Kidney (tissue), 14 donors: ENCODE results near the gene SLC35D2. TPM values are rescaled to one million over a fixed set of nuclear protein-coding genes. Genes with fewer than 3 reads are reported as not detected.

Source experiments
- DNase-seq, 5 donors: peaks; one replicate each; pipeline ENCODE4 v3.0.0-alpha.2; 2013 to 2020
- FAIRE-seq: peaks from 2 replicates; lab custom pipeline; 2012; peaks lifted over from hg19 to GRCh38; lab: Jason Lieb, UNC
- H3K27ac ChIP-seq, 2 donors: one replicate each; pipeline ENCODE4 v1.7.0; 2013; ENCODE audit warnings: low read depth in 2 of 2, low read length in 2 of 2, inconsistent platforms in 1 of 2
- H3K27me3 ChIP-seq: one replicate; pipeline ENCODE4 v1.7.1; 2013; ENCODE audit warnings: low read length, inconsistent platforms; ENCODE audit not compliant: control insufficient read depth, insufficient read depth
- H3K36me3 ChIP-seq, 3 donors: one replicate each; pipeline versions ENCODE4 v1.7.0 to v1.7.1; 2013; ENCODE audit warnings: low read length in 3 of 3, control low read depth in 1 of 3, inconsistent platforms in 1 of 3; ENCODE audit not compliant: insufficient read depth in 3 of 3, control insufficient read depth in 2 of 3
- H3K4me1 ChIP-seq, 3 donors: one replicate each; pipeline versions ENCODE4 v1.7.0 to v1.7.1; 2013; ENCODE audit warnings: low read length in 3 of 3, inconsistent platforms in 1 of 3, low read depth in 1 of 3; ENCODE audit not compliant: control insufficient read depth in 2 of 3, insufficient read depth in 2 of 3
- H3K4me3 ChIP-seq, 3 donors: one replicate each; pipeline versions ENCODE4 v1.7.0 to v1.8.1; 2013; ENCODE audit warnings: low read length in 3 of 3, control low read depth in 1 of 3, inconsistent platforms in 1 of 3
- H3K9ac ChIP-seq, 3 donors: one replicate each; pipeline versions ENCODE4 v1.7.0 to v1.7.1; 2013; ENCODE audit warnings: low read length in 3 of 3, control low read depth in 1 of 3, inconsistent platforms in 1 of 3
- H3K9me3 ChIP-seq, 3 donors: one replicate each; pipeline versions ENCODE4 v1.7.0 to v1.7.1; 2013; ENCODE audit warnings: low read length in 3 of 3, control low read depth in 1 of 3, inconsistent platforms in 1 of 3; ENCODE audit not compliant: control insufficient read depth in 2 of 3, insufficient read depth in 1 of 3
- CTCF ChIP-seq: IDR thresholded peaks from 3 replicates; pipeline ENCODE4 v1.5.1; 2012; ENCODE audit warnings: mild to moderate bottlenecking, moderate library complexity, borderline replicate concordance; ENCODE audit not compliant: insufficient read depth; ENCODE audit errors: extremely low read depth
- intact Hi-C: fragments of 100-400 bp; cut with DNase I; formaldehyde crosslinking; loops from one replicate; pipeline ENCODE4 v1.11.1; 2022
- polyA plus RNA-seq: library from polyadenylated mRNA; stranded (reverse); fragments of 350-450 nt; fragmentation: Illumina TruSeq; extraction: RNeasy Lipid Tissue Mini Kit (QIAGEN cat#74804); gene quantifications from one replicate; pipeline ENCODE4 v1.2.3, GENCODE V29; 2014; ENCODE audit warnings: low read depth, low replicate concordance; ENCODE audit not compliant: insufficient read depth
- total RNA-seq: library from RNA; stranded (reverse); fragmentation: NEBNext Ultra II Directional; extraction: Animal tissue kit (Norgen Biotek cat#: 25700); gene quantifications from one replicate; pipeline ENCODE4 v1.2.1, GENCODE V29; 2021
- donor health status: control.
- donor health status: control.
- donor health status: control.
- donor health status: control.
- donor health status: control.
- donor health status: DM: yes; HTN: yes; CAD: no.
- donor health status: Normal renal cell carcinoma (clear cell type).

The SLC35D2 gene
- total and polyA plus RNA-seq, 2 donors from 2014 or later, result 27.7 to 46.1 TPM

DNA sequence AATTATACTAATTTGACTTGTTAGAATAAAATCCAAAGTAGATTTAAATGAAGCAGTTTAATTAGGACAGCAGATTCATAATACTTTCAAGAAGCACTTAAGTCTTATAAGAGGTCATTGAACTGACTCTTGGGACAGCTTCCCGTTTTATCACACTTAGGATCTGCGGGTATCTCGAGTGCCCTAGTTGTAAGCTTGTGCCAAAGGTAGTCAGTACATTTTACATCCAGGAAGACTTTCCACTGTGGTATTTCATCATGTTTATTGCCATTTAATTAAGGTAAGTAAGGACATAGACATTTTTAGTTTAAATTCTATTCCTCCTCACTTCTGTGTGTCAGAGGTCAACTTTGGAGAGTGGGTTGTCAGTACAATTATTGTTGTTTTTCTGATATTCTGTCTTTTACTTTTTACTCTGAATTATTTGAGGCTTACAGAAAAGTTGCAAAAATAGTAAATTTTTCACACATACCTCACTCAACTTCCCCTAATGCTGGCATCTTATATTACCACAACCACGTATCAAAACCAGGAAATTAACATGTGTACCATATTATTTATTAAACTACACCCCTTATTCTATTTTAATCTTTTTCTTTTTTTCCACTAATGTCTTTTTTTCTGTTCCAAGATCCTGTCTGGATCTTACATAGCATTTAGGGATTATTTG lies 42.1 kb upstream of the SLC35D2 start:
- no peak for TF ChIP-seq CTCF
- no peaks in the 10 kb centered on the region for H3K36me3 ChIP-seq
- no peaks in the 10 kb centered on the region for H3K27me3 ChIP-seq
- H3K27ac ChIP-seq, result no peak overlapping the region
- no peak overlapping the region for H3K4me3 ChIP-seq
- intact Hi-C loops, result no loop called here
- H3K9ac ChIP-seq, result no peak overlapping the region
- H3K4me1 ChIP-seq, result peaks cover 4 to 7% (median 5%) of the 10 kb centered on the region in 3 donors
- DNase-seq (no peak), FAIRE-seq (no peak)
- H3K9me3 ChIP-seq, result no peaks in the 10 kb centered on the region

- Histone ChIP-seq H3K9ac (no peak overlapping the region), H3K9me3 (no peaks in the 10 kb centered on the region), H3K36me3 (no peaks in the 10 kb centered on the region), H3K4me1 (peaks cover 5 to 20% (median 11%) of the 10 kb centered on the region in 3 donors), H3K4me3 (no peak overlapping the region), H3K27me3 (no peaks in the 10 kb centered on the region), H3K27ac (no peak overlapping the region)
- FAIRE-seq, result no peak
- DNase-seq, result no peak
- no peak for TF ChIP-seq CTCF
- intact Hi-C loops, result no loop called here
These were observed 40.5 kb upstream of the SLC35D2 start for GRCh38 chr9:96423985-96424336.

- FAIRE-seq (no peak), DNase-seq (no peak)
- Histone ChIP-seq H3K27me3 (no peaks in the 10 kb centered on the region), H3K27ac (no peak overlapping the region), H3K9me3 (no peaks in the 10 kb centered on the region), H3K4me3 (no peak overlapping the region), H3K36me3 (no peaks in the 10 kb centered on the region), H3K4me1 (peaks cover 5 to 20% (median 11%) of the 10 kb centered on the region in 3 donors), H3K9ac (no peak overlapping the region)
- TF ChIP-seq CTCF, result no peak
- intact Hi-C loops, result no loop called here
These were observed 39.9 kb upstream of the SLC35D2 start for GRCh38 chr9:96423322-96423984.
